ENCODE measurements around the gene LHCGR.
"Not testable (repeated sequence)": the region's sequence is repeated elsewhere in the genome, so short reads cannot be mapped to it uniquely, and the experiment has no call there.

The LHCGR gene

DNA sequence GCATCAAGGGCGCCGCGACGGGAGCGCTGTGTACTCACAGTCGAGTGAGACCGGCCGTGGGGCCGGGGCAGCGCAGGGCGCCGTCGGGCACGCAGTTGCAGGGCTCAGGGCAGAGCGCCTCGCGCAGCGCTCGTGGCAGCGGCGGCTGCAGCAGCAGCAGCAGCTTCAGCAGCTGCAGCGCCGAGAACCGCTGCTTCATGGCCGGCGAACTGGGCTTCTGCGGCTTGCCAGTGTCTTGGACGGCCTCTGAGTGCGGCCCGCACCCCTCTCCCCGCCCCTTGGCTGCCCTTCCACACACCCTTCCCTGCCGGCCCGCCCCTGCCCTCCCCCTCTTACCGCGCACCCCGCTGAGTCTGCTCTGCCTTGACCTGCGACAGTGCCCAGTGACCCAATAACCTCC is at the start of gene LHCGR:
Gene LHCGR, minus strand, starts transcription at position 252 of the 400 bp plus-strand sequence. Its CDS starts 53 bp downstream, at position 199.
- no peak for DNase-seq

DNA sequence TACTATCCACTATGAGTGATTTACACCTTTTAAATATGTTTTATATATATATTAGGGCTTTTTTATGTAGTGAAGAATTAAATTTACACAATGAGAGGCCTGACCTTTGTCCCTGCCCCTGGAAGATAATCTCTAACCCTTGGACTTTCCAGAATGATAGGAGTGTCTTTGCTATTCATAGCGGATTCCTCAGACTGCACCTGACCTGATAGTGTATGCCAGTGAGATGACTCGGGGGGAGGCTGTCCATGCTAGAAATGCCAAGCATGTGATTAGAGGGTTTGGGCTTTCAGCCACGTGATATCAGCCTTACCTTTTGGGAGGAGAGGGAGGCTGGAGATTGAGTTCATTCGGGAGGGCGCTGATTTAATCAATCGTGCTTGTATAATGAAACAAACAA is 44.1 kb upstream of the LHCGR start:
- no peak for DNase-seq

DNA sequence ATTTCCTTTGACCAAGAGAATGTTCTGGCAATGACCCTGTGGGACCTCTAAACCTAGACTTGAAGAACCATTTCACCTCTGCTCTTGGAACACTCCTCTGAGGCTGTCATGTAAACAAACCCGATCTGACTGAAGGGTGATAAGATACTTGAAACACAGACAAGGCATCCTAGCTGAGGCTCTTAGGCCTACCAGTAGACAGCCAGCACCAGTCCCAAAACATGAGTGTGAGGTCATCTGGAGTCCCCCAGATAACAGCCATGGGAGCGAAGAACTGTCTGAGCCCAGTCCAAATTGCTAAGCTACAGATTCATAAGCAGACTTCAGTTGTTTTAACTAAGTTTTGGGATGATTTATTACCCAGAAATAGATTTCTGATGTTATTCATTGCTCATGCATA is 39.5 kb upstream of the LHCGR start:
- no peak for DNase-seq

DNA sequence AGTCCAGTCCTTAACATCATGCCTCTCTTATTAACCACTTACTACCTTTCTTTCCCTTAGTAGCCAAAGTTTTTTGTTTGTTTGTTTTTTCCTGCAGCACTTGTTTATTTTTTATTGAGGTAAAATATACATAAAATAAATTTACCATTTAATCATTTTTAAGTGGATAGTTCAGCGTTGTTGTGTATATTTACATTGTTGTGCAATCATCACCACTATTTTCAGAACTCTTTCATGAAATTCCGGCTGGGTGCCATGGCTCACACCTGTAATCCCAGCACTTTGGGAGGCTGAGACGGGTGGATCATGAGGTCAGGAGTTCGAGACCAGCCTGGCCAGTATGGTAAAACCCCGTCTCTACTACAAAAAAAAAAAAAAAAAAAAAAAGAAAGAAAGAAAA is 38.1 kb upstream of the LHCGR start:
- no peak for DNase-seq

DNA sequence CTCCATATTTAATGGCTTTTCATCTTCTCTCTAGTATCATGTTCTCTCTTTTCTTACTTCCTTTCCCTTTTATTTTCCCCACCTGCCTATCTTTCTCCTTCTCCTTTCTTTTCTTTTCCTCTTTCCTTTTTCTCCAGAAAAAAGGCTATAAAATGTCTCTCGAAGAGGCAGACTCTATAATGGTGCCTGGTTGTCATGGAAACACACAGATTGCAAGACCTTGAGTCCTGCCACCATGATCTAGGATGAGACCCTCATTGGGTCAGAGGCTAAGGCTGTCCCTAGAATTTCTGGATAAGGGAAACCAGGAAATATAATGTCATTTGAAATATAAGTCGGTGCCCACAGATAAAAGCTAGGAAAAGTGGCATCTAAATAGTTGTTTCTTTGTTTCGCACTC is 36.5 kb upstream of the LHCGR start:
- DNase-seq = no peak

DNA sequence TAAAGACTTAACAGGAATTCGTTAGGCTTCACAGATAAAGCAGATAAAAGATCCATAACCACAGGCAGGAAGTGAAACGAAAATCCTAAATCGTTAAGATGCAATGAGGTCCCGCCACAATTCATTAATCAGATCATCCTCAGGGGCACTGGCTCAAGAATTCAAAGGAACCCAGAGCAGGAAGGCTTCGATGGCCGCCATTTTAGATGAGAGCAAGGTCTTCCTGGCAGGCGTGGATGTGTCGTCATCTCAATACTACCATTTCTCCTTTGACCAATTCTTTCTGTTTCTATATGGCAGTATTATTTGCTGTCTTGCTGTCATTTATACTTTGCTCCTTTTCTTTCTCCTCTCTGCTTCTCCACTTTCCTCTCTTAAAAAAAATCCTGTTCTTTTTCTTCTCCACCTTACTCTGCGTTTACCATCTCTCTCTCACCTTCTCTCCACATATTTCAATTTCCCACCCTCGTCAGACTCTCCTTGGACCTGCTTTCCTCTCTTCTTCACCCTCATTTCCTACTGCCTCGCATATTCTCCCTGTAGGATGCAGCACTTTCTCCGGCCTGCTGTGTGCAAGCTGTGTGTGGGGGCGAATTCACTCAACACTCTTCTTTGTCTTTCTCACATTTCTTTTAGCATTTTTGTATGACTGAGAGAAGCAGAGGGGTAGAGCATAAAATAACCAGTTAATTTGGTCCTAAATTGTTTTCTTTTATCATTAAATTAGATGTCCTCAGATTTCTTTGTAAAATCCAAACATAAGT is 35.1 kb upstream of the LHCGR start:
- no peak for DNase-seq

DNA sequence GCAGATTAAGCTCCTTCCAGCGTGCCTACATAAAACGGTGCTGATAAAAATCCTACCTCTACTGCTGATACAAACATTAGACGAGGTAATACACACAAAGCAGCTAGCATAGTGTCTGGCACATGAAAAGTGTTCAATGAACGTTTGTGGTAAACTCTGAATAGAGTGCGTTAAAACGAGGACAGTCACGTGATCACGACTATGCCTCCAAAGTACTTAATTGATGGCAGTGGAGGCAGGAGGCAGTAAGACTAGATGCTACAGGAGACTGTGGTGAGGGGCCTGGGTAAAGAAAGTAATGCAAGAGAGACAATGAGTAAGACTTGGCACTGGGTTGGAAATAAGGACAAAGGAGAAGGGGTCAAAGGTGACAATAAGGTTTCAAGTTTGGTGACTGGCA is 32.1 kb upstream of the LHCGR start:
- DNase-seq = no peak

DNA sequence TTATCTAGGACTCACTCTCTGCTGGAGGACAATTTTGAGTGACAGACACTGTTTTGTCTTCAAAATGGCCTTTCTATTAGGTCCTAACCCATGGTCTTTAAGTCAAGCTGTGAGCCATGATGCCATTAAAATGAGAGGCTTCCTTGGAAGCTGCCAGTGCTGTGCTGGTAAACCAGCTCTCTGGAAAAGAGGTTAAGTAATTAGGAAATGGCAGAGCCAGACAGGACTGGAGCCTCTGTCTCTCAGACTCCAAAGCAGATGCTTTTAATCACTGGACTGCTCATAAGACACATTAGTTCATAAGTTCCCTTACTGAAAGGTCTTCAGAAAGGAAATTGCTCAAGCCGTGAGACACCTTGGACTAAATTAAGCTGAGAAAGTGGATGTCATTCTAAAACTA is 25.8 kb upstream of the LHCGR start:
- DNase-seq = no peak

DNA sequence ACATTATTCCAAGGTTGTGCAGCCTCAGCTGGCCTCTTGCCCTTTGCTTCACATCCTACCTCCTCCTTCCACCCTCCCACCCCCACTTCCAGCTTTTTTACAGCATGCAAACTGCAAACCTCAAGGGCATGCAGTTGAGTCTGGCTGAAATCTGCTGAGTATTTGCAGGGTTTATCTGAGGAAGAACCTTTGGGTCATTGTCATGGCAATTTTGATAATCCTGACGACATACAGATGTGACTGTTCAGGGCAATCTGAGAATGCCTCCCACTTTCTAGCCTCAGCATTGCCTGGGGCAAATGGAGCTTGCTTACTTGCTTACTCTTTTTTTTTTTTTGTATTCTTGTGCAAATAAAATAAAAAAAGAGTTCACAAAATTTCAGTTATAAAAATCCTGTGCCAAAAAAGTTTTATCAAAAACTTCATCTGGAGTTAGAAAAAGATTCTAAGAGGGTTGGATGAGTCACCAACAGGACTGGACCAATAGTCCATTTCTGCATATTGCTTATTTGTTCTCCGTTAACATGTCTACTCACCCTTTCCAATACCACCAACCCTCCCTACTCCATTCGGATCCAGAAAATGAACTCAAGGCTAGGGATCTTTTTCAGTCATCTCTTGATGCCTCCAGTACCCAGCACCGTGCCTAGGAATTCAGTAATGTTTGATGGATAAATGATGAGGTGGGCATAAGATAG is 23.6 kb upstream of the LHCGR start:
- DNase-seq = no peak

DNA sequence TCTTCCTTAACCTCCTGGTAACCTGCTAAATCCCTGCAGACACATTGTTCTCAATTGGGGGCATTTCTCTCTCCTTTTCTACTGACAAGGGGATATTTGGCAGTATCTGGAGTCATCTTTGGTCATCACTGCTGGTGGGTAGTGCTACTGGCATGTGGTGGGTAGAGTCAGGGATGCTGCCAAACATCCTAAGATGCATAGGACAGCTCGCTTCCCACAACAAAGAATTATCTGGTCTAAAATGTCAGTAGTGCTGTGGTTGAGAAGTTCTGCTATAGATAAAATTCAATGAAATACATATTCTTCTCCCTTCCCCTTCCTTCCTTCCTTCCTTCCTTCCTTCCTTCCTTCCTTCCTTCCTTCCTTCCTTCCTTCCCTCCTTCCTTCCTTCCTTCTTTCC is 18.7 kb upstream of the LHCGR start:
- DNase-seq = no peak

DNA sequence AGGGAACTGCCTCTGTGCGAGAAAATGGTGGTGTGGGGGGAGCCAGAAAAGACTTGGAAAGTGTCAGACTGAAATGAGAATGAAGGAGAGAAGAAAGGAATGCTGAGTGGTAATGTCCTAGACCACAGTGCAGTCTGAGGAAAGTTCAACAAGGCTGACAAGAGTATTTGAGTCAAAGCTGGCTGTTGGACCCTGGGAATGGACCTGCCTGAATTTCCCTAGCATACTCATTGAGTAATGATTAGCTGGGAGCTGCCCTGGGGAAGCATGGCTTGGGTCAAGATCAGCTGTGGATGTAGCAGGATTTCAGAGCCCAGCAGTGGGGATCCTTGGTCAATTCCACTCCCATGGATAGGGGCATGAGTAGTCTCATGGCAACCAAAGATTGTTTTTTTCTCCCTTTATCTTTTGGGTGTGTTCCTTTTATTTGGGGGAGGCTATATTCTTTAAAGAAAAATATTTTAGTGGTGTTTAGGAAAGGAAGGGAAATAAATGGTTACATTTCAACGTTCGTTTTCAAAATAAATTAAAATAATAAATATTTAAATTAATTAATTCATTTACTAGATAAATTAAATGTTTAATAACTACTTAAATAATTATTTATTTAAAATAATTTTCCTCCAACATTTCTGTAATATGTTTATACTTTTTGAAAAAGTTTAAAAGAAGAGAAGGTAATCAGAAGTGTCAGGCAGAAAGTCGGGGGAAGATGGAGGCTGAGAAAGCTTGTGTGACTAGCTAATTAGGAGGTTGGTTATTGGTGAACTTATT is 15.9 kb upstream of the LHCGR start:
- no peak for DNase-seq

DNA sequence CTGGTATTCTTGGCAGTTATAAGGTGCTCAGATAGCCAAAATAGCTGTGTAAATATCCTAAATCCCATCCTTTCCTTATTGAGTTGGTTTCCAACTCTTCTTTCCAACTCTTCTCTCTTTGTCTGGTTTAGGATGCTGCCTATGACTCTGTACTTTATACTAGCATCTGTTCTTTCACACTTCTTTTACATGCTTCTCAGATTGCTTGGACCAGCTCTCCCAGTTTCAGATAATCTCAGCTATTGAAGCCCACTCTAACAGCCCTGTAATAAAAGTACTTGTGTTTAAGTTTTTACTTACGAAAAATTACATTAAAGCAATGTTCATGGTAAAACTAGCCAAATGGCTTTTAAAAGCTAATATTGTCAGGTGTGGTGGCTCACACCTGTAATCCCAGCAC is 14.7 kb upstream of the LHCGR start:
- DNase-seq = no peak

DNA sequence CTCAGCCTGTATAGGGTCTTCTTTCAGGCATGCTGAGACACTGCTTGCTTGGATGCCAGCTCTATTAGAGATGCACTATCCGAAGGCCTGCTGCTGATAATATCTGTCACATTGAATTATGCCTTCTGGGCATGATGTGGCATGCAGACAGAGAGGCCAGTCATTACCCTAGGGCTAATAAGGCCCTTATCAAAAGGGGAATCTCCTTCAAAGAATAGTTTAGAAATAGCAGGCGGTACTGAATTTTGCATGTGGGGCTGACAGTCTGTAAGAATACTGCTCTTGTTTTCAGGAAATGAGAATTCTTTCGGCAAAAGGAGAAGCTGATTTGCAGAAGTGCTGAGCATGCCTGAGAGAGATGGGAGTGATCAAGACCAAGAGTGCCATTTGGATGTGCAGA is 13.1 kb upstream of the LHCGR start:
- peak; percentile 26 for DNase-seq

DNA sequence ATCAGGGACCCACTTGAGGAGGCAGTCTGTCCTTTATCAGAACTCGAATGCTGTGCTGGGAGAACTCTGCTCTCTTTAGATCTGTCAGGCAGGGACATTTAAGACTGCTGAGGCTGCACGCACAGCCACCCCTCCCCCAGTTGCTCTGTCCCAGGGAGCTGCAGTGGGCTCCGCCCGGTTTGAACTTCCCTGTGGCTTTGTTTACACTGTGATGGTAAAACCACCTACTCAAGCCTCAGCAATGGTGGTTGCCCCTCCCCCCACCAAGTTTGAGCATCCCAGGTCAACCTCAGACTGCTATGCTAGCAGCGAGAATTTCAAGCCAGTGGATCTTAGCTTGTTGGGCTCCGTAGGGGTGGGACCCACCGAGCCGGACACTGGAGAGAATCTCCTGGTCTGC is 11.8 kb upstream of the LHCGR start:
- DNase-seq = no peak

DNA sequence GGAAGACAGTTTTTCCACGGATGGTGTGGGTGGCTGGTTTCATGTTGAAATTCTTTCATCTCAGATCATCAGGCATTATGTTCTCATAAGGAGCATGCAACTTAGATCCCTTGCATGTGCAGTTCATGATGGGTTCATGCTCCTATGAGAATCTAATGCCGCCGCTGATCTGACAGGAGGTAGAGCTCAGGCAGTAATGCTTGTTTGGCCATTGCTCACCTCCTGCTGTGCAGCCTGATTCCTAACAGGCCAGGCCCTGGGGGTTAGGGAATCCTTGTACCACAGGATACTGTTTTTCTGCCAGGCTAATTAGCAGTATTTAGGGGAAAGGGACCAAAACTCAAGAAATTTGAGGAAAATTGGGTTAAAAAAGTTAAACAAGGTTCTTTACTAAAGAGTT is 5.3 kb upstream of the LHCGR start:
- DNase-seq = no peak

DNA sequence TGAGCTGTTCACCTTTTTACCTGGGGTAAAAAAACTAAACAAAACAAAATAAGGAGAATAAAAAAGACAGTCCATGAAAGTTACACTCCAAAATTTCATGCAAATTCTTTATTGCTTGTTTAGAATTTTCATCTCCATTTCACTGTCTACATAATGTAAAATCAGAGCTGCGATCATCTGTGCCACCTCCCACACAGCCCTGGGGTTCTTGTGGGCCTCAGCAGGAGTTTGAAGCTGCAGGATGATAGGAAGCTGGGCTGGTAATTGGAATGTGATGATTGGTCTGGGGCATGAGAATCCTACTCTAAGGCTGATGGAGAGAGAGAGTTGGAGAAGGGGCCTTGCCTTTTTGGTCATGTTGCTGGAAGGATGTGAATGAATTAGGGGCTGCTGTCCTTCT is 4.2 kb upstream of the LHCGR start:
- DNase-seq = no peak

DNA sequence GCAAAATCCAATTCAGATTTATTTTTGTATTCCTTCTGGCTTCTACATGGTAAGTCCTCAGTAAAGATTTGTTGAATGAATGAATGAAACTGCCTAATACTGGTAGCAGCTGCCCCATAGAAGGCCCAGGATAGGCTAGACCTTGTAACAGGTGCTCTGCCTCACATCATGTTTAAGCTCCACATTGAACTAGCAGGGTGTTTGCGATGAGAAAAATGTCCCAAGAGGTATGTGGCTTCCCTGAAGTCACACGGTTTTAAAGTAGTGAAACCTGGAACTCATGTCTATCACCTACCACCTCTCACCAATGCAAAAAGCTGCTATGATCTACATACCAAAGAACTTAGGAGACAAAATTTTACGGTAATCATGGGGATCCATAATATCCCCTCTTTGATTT is 765 bp upstream of the LHCGR start:
- no peak for DNase-seq

DNA sequence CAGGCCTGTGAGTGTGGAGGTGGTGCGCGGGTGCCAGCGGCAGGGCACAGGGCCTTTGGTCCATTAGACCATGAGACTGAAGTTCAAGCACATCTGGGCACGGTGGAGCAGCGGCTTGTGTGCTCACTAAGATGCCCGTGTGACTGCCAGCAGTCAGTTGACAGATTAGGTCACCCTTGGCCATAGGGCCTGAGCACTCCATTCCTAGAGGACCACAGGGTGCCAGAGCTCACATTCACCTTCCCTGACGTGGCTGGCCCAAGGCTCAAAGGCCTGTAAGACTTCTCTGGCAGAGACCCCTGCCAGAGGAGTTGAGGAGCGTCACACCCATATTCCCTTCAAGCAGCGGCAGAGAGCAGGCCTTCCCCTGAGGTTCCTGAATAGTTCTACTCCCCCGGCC is 650 bp downstream of the LHCGR start:
- no peak for DNase-seq

DNA sequence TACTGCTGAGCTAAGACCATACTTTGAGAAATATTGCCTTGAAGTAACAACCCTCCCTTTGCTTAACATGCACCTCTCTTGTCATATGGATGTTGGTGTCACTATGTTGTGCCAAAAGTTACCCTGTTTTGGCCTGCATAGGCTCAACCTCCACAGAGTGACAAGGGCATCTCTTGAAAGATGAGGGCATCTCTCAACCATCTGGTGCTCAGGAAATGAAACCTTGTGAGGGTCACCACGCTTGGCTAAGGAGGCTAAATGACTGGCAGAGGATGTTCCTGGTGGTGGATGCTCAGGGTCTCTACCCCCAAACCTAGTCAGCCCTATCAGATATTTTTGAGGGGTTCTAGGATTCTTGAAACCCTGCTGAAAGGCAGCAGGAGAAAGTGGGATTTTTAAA is 2.3 kb downstream of the LHCGR start:
- DNase-seq = no peak

DNA sequence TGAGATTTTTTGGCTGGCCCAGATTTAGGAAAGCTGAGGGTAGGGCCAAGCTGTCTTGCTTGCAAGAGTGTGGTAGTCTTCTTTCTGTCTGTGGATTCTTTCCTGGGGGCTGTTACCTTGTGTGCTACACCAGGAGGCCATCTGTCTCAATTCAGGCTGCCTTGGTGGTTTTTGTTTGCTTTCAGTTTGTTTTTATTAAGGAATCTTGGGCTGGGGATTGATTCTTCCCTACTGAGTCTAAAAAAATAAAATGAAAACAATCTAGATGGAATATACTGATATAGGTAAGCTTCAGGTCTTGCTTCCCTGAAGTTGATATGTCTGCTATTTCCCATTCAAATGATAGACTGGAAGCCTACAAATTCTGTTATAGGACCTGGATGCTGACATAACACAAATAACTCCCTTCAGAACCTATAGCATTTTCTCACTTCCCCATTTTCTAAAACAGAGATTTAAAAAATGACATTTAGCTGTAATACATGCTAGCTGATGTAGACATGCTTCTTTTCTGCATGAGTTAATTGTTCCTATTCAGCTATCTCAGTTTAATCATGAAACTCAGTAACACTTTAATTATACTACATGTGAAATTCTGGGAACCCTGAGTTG is 5.3 kb downstream of the LHCGR start:
- DNase-seq = no peak

DNA sequence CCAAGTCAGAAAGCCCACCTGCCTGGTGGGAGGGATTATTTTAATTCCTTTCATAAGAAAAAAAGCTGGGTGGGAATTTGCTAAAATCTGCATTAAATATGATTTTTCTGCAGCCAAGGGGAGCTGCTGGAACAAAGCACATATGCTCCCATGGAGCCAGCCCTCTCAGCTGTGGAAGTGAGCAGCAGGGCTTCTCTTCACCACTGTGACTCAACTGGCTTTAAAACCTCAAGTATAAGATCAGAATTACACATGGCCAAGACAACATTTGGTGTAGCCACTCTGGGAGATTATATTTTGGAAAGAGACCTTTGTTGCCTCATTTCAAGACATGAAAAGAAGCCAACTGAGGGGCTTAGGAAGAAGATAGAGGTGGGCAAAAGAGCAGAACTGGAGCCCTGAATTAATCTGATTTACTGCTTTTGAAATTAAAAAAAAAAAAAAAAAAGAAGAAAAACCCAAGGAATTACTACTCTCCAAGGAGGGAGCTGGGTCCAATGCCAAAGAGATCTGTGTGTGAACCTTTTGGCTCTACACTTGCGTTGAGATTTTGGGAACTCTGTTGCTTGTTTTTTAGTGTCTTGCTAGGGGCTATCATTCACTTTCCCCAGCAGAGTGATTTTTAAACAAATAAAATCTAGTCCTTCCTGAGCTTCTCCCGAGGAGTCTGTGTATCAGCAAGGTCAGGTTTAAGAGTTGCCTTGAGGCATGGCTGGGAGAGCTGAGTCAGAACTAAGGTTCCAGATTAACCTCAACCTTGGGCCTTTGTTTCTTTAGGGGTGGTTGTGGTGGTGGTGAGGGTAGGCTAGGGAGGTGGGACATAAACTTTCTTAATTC is 6.0 kb downstream of the LHCGR start:
- DNase-seq = no peak

DNA sequence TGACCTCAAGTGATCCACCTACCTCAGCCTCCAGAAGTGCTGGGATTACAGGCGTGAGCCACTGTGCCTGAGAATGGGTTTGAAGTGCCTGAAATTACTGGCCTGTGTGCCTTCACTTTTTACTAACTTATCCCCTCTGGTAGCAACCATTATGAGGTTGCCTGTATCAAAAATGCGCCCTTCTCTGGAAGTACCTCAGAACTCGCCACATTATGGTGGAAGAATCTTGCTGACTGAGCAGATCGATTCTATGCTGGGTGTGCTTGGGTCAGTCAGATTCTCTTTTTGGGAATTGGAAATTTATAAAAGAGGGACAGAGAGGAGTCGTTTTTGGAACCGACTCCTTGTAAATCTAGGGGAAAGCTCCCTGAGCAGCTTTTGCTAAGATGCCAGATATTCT is 8.2 kb downstream of the LHCGR start:
- DNase-seq = no peak

DNA sequence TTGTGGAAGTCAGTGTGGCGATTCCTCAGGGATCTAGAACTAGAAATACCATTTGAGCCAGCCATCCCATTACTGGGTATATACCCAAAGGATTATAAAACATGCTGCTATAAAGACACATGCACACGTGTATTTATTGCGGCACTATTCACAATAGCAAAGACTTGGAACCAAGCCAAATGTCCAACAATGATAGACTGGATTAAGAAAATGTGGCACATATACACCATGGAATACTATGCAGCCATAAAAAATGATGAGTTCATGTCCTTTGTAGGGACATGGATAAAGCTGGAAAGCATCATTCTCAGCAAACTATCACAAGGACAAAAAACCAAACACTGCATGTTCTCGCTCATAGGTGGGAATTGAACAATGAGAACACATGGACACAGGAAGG is 16.3 kb downstream of the LHCGR start:
- DNase-seq = not testable (repeated sequence)
